Measurements from ENCODE around the gene TBC1D22B.

DNA sequence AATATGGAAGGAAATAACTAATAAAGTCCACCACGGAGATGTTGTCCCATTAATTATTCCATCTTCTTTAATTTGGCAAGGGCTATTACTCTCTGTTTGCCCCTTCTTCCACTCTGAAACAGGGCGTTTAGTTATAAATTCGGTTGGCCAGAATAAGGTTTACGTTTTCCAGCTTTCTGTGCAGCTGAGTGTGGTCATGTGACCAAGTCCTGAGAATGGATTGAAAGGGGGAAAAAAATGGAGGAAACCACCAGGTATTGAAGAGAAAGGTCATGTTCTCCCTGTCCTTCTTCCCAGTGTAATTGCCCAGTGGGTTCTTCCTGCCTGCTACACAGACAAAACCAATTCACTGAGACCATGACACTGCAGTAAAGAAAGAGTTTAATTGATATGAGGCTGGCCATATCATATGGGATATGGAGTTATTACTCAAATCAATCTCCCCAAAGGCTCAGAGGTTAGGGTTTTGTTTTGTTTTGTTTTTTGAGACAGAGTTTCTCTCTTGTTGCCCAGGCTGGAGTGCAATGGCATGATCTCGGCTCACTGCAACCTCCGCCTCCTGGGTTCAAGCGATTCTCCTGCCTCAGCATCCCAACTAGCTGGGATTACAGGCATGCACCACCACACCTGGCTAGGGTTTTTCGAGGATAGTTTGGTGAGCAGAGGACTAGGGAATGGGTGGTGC is 14.3 kb upstream of the TBC1D22B start:
- TF ChIP-seq CTCF (conservative IDR thresholded peaks at IDR 0.05; ENCODE audit: low read depth in 2 of 2): no peak
- TF ChIP-seq, protein P1, sequence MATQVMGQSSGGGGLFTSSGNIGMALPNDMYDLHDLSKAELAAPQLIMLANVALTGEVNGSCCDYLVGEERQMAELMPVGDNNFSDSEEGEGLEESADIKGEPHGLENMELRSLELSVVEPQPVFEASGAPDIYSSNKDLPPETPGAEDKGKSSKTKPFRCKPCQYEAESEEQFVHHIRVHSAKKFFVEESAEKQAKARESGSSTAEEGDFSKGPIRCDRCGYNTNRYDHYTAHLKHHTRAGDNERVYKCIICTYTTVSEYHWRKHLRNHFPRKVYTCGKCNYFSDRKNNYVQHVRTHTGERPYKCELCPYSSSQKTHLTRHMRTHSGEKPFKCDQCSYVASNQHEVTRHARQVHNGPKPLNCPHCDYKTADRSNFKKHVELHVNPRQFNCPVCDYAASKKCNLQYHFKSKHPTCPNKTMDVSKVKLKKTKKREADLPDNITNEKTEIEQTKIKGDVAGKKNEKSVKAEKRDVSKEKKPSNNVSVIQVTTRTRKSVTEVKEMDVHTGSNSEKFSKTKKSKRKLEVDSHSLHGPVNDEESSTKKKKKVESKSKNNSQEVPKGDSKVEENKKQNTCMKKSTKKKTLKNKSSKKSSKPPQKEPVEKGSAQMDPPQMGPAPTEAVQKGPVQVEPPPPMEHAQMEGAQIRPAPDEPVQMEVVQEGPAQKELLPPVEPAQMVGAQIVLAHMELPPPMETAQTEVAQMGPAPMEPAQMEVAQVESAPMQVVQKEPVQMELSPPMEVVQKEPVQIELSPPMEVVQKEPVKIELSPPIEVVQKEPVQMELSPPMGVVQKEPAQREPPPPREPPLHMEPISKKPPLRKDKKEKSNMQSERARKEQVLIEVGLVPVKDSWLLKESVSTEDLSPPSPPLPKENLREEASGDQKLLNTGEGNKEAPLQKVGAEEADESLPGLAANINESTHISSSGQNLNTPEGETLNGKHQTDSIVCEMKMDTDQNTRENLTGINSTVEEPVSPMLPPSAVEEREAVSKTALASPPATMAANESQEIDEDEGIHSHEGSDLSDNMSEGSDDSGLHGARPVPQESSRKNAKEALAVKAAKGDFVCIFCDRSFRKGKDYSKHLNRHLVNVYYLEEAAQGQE (IDR thresholded peaks at IDR 0.05; ENCODE audit: unreplicated experiment): no peak
